NB4 (cell line): ENCODE measurements around the gene CAPNS2.

Source experiments
- CTCF ChIP-seq: IDR thresholded peaks from one replicate; pipeline ENCODE4 v1.5.1; 2012; ENCODE audit warnings: low read depth, low read length
- MAX ChIP-seq: IDR thresholded peaks from 2 replicates; pipeline ENCODE4 v1.6.1; 2011; ENCODE audit warnings: low read depth, low read length
- POLR2A ChIP-seq: IDR thresholded peaks from 2 replicates; pipeline ENCODE4 v1.6.1; 2011; ENCODE audit warnings: mild to moderate bottlenecking; ENCODE audit not compliant: insufficient read length; ENCODE audit errors: extremely low read depth

- TF ChIP-seq CTCF (no peak), MAX (0 out of 2 replicates have a peak, but pooled peaks have one; percentile 7), POLR2A (no peak)
Measured at GRCh38 chr16:55539049-55539448, 27.4 kb upstream of the CAPNS2 start.
